Right renal cortex interstitium (tissue), 3 donors: Measurements from ENCODE around the gene MPRIP. TPM values are rescaled to one million over a fixed set of nuclear protein-coding genes. Genes with fewer than 3 reads are reported as not detected.
A peak's percentile ranks its signal among the peaks of the same experiment; 100 is the strongest.

ENCODE experiments used
- DNase-seq, 3 donors: peaks; one replicate each; pipeline ENCODE4 v3.0.0-alpha.2; 2013; ENCODE audit warnings: low read depth in 3 of 3, low spot score in 2 of 3
- polyA plus RNA-seq, 3 donors: library from polyadenylated mRNA; unstranded; fragments of 120-200 nt; gene quantifications; one replicate each; pipeline ENCODE4 v1.2.1, GENCODE V29; 2013; ENCODE audit not compliant: insufficient read length in 3 of 3

Gene MPRIP
- polyA plus RNA-seq, 3 donors: 129 to 172 (median 171) TPM

DNA sequence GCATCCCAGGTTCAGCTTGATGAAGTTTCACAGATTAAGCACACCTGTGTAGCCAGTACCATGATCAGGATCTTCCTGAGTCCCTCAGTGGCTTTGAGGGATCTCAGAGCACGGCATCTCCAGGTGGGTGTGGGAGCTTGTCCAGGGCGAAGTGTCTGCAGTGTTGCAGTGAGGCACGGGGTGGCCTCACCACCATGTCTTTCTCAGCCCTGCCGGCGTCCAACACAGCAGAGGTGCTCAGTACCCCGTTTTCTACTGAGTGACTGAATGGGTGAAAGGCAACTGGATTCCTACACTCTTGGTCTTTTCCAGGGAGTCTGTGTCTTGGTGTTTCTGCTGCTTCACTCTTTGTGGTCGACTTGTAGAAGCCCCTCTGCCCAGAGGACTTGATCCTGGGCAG is 63.7 kb downstream of the MPRIP start:
- no peak for DNase-seq

DNA sequence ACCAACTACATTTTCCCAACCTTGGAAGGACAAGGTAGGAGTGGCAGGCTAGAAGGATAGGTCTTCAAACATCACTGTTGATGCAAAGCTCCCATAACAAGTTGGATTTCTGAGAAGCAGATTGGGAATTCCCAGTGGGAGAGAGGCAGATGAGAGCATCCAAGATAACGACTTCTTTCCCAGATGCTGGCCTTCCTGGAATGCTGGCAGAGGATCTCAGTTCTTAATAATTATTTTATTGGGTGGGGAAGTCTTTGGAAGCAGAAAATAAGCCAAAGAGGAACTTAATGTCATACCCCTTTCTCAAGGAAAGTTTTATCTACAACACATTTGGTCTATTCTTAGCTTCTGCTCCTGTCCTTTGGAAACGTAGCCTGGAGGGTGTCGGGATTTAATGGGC is 64.5 kb downstream of the MPRIP start:
- no peak for DNase-seq

DNA sequence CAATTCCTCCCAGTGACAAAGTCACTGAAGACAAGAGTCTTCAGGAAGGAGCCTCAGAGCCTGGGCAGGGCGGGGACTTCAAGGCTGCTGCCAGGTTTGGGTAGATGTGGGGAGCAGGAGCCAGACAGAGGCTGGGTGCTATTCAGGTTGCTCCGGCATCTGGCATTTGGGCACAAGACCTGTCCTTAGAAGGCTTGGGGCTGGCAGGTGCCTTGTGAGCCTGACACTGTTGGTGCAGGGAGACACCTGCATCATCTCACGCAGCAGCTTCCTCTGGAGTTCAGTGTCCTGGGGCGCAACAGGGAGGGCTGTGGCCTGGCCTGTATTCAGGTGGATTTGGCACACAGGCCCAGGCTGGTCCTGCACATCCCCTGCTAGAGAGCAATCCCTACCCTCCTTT is 65.0 kb downstream of the MPRIP start:
- DNase-seq: no peak

DNA sequence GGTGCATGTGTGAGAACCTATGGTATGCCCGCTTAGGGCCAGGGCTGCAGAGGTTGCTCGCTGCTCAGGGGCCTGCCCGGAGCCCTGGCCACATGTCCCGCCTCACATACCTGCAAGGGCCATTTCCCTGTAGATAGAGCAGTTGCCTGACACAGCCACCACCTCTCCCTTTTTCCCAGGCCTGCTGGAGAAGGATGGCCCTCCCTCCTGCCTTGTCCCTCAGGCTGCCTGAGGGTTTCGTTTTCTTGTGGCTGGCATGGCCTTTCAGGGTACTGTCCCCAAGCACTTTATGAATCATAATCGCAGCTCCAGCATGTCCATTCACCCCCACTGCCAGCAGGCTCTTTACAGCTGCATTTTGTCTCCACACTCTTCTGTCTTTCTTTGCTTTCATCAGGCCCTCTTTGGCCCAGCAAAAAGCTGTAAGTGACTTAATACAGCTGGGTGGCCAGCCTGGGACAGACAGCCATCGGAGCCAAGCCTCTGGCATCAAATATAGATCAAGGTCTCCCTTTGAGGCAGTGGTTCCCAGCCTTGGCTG is 65.7 kb downstream of the MPRIP start:
- DNase-seq: no peak

DNA sequence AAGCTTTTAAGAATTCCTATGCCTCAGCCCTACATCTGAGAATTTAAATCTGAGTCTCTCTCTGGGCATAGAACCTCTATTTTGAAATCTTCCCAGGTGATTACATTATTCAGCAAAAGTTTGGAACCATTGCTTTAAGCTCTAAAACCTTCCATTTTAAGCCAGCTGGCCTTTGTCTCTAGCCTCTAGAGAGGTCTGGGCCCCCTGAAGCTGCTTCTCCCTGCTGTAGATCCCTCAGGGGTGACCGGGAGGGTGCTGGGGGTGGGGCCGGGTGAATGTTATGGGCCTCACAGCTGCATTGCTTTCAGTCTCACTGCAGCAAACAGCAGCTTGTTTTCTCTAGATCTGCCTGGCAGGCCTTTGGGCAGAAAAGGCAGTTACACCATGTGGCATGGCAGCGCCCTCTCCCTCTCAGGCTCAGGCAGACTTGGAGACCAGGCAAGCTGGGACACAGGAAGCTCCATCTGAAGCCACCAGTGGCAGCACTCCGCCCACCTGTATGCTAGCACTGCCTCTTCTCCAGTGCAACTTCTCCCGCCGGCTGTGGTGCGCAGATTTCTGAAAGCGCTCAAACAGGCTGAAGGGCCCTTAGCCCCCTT is 66.3 kb downstream of the MPRIP start:
- no peak for DNase-seq

DNA sequence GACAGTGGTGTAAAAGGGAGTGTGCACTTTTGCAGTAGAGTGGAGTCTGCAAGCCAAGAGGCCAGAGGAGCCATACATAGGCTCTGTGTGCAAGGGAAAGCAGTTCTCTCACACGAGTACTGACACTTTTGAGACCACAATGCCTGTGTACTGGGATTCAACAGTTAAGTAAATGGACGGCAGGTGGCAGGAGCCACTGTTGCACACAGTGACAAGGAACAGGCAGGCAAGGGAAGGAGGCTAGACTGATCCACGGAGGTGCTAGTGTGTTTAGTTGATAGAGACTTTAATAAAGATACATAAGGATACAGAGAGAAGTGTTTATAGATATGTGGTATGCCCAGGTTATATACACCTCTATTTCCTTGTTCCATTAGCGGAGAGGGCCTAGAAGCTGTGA is 67.0 kb downstream of the MPRIP start:
- no peak for DNase-seq

DNA sequence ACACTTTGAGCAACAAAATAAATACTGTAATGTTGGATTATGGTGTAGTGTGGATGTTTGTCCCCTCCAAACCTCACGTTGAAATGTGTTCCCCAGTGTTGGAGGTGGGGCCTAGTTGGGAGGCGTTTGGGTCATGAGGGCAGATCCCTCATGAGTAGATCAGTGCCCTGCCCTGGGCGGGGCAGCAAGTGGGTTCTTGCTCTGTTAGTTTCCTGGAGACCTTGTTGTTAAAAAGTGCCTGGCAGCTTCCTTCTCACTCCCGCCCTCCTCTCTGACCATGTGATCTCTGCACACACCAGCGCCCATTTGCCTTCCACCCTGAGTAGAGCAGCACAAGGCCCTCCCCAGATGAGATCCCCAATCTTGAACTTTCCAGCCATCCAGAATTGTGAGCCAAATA is 67.7 kb downstream of the MPRIP start:
- no peak for DNase-seq

DNA sequence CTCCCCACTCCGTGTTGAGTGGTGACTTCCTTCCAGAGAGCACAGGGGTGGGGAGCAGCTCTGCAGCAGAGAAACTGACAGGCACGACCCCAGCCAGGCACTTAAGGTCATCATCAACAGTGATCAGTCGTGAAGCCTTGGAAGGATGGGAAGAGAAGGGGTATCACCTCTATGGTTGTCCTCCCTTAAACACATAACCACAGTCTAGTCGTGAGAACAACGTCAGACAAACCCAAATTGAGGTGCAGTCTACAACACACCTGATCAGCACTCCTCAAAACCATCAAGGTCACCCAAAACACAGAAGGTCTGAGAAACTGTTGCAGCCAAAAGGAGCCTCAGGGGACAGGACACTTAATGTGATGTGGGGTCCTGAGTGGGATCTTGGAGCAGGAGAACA is 68.3 kb downstream of the MPRIP start:
- DNase-seq: no peak

DNA sequence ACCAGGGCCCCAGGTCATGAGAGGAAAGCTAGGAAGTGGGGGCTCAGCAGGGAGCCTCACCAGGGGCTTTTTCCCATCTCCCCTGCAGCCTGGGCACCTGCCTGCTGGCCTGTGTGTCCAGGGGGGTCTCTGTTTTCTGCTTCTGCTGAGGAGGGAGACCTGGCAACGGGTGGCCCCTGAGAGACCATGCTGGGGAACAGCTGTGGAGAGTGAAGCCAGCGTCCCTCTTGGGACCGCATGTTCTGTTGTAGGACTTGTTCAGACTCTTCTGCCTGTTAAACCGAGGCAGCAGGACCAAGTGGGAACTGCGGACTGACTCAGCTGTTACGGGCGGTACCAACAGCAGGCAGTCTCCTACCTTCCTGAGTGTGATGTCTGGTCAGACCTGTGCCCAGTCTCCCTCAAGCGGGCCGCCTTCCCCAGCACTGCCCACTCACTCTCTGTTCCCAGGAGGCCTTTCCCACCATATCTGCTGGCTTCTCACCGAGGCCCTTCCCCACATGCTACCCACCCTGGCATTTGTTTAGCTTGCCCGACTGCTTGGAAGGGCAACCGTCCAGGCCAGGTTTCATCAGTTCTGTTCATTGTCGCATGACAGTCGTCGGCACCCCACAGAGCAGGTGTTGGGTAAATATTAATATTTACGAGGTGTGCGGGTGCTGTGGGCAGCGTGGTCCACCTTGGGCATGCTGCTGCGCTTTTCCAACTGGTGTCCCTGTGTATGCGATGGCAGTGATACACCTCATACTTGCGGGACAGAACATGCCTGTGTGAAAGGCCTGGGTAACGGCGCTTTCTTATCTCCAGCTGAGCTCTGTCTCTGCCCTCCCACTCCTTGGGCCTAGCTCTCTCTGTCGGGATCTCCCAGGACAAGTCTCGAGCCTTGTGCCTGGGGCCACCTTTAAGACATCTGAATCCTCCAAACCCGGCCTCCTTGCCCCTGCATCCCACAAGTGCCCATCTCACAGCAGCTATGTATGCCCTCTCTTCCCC is 69.4 kb downstream of the MPRIP start:
- no peak for DNase-seq

DNA sequence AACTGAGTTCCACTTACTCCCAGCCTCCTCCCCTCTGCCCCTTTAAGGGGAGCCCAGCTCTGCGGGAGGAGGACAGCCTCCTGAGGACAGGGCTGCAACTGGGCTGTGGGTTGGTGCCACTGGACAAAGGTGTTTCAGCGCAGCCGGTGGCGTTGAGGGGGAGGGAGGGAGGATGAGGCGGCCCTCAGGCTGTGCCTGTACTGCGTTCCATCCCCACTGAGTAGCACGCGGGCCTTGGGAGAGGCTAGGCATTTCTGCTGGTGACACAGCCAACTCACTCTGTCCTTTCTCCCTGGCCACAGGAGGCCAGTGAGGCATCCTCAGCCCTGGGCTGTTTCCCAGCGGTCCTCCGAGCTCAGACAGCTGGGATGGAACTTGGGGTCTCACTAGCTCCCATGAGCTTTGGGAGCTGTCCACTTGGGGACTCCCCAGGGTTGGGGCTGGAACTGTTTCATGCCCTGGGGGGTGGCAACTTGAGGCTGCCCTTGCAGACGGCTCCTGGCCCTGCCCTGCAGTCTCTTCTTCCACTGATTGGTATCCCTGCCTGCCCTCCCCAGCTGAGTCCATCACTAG is 70.5 kb downstream of the MPRIP start:
- DNase-seq: no peak

DNA sequence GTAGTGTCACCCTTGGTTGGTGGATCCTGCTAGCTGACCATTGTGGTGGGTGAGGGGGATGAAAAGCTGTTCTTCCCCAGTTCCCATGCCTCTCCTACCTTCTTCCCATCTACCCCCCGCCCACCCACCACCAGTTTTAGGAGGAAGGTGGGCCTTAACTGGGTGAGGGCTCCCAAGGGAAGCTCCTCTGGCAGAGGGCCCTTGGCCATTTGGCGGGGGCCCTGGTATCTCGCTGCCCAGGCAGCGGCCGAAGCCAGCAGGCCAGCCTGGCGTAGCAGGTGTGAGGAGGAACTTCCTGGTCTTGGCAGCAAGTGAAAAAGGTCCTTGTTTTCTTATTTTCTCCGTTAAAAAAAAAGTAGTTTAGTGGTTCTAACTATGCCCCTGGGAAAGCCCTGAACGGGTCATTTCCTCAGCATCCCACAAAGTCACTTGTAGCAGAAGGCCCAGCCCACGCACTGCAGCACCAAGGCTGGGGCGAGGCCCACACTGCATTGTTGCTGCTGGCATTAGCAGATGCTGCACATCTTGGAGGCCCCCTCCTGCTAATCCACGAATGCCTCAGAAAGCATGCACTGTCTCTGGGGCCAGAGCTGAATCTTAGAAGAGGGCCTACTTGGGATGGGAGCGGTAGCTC is 72.5 kb downstream of the MPRIP start:
- DNase-seq: no peak

DNA sequence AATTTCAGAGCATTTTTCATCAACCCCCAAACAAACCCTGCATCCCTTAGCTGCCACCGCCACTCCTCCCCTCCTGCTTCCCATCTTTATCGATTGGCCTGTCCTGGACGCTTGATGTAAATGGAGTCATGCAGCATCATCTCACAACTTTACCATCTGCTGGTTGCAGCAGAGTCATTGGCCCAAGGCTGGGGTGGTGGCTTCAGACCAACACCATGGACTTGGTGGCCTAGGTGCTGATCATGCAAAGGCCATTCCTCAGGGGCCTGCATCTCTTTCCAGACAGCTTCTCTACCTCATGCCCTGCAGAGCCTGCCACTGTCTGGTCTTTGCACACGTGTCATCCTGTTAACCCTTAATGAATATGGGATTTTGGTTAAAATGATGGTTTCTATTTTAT is 73.4 kb downstream of the MPRIP start:
- no peak for DNase-seq

DNA sequence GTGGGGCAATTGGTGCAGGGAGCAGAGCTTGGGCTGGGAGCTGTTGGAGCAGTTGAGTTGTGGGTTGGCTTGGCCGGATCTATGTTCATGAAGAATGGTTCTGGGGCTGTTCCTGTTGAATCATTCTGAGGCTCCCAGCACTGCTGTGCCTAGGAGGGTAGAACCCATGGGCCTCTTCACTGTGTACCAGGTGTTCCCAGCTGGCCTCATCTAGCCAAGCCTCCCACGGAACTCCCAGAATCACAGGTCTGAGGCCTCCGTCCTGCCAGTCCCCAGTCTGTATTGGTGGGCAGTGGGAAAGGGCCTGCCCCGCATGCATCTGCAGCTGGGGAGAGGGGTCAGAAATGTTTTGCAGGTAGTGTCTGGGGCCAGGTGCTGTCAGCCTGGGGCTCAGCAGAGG is 74.1 kb downstream of the MPRIP start:
- no peak for DNase-seq

DNA sequence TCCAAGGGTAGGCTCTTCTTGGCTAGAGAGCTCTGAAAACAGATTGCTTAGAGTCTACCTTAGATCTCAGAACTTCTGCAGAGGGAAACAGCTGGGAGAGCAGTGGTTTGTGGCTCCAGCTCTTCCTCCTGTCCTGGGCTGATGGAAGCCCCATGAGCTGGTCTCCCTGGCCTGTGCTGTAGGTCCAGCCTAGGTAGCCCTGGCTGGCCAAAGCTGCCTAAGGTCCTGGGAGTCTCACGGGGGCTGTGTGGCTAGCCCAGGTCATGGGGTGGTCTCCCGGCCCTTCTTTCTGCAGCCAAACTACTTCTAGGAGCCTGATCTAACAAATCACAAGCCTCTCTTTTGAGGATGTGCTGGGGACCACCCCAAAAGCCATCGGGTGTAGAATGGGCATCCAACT is 75.7 kb downstream of the MPRIP start:
- no peak for DNase-seq

DNA sequence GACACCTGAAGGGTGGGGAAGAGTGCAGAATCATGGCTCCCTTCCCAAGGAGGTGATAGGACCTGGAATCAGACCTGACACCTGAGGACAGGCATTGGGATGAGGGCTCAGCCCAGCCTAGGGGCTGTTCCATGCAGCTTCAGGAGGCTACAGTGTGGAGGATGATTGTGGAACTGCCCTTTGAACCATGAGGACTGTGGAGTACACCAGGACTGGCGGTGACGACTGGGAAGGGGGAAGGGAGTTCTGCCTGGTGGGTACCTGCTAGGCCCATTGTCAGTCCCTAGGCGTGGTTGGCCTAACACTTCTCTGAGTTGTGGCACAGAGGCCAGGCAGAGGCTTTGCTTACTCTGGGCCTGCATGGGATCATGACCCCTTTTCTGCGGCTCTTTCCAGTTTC is 76.1 kb downstream of the MPRIP start:
- no peak for DNase-seq

DNA sequence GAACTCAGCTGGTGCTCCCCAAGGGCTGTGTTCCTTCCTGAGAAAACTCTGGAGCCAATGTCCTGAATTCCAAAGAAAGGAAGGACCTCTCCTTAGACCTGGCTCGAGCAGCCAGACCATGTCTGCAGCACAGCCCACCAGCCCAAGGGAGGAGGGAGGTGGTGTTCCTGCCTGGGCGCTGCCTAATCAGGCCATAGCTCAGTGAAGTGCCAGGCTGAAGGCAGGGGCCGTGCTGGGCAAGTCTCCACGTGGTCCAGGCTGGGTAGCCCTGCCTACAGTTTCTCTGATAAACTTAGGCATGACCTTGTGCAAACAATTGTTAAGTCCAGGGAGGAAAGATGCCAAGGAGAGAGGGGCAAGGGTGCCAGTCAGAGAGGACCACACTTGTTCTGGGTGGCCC is 76.8 kb downstream of the MPRIP start:
- no peak for DNase-seq

DNA sequence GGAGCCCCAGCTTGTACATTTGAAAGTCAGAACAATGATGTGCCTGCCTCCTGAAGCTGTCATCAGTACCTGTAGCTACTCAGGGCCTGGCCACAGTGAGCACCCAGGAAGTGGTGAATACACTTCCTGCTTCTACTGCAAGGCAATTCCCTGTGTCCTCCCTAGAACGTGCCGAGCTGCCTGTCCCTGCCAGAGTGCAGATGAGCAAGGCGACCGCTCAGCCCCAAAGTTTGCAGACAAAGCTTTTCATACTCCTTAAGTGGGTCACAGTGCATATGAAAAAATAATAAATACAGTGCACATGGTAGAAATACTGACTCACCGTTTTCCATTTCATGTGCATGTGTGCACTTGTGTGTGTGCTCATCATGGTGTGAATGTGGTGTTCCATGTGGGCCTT is 77.3 kb downstream of the MPRIP start:
- no peak for DNase-seq

DNA sequence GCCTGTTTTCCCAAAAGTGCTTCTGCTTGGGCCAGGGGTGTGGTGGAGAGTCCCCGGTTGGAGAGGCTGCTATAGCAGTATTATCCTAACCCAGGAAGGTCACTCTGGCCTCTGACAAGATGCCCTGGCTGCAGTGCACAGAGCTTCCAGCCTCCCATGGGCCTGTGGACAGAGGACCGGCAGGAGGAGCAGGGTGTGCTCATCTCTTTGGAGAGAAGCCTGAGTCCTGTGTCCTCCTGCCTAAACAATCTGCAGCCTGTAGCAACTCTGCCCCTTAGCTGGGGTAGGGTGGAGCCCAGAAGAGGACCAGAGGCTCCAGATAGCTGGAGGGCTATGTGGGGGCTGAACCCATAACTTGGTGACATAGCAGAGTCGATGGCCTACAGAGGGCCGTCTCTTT is 78.0 kb downstream of the MPRIP start:
- DNase-seq: no peak

DNA sequence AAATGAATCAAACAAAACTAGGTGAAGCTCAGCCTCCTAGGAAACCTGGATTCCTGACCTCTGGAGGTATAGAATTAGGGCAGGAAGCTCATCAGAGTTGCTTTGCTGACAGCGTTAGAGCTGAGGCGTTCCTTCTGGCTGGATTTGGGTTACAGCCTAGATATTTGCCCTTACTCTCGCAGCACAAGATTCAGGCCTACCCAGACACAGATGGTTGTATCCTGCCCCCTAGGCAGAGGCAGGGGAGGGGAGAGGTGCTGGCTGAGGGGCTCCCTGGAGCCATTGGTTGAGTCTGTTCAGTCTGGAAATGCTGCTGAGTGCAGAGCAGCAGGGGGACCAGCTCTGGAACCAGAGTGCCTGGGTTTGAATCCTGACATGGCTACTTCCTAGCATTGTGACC is 78.4 kb downstream of the MPRIP start:
- DNase-seq: peak in 1 of 3 donors; percentile 58

DNA sequence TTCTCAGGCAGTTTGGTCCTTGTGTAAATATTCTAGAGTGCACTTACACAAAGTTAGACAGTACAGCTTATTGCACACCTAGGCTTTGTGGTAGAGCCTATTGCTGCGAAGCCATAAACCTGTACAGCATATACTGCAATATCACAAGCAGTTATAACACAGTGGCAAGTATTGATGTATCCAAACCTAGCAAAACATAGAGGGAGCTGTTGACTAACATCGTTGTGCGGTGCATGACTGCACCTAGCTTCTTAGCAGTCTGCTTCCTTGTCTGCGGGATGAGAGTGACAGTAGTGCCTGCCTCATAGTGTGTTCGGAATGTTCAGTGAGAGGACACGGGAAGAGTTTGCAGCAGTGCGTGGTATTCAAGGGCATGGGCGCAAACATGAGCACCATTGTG is 78.9 kb downstream of the MPRIP start:
- no peak for DNase-seq

DNA sequence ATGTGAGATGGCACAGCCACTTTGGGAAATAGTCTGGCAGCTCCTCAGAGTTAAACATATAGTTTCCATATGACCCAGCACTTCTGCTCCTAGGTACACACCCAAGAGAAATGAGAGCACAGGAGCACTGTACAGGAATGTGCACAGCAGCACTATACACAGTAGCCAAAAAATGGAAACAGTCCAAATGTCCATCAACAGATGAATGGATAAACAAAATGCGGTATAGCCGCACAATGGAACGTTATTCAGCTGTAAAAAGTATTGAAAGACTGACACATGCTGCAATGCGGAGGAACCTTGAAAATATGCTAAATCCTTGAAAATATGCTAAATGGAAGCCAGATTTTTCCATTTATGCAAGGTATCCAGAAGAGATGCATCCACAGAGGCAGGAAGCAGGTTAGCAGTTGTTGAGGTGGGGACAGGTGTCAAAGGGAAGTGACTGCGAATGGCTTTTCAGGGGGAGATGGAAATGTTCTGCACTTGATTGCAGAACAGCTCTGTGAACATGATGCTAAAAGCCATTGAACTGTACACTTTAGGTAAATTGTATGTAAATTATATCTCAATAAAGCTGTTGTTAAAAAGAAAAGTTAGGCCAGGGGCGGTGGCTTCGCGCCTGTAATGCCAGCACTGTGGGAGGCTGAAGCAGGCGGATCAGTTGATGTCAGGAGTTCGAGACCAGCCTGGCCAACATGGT is 80.7 kb downstream of the MPRIP start:
- no peak for DNase-seq
